Activated CD4-positive, alpha-beta T cell treated with anti-CD3 and anti-CD28 coated beads, Interleukin-10, Interleukin-2, amounts not matched to agents 100 ng/mL and 50 ng/mL, durations not matched to agents 16 hours and 8 hours (primary cell): ENCODE data around the gene ELFN2.

Experiments used
- DNase-seq: peaks from one replicate; pipeline ENCODE4 v3.0.0-alpha.2; 2020

The ELFN2 gene

GRCh38 chr22:37426706-37427134, 559 bp downstream of the ELFN2 start:
- no peak for DNase-seq

DNA sequence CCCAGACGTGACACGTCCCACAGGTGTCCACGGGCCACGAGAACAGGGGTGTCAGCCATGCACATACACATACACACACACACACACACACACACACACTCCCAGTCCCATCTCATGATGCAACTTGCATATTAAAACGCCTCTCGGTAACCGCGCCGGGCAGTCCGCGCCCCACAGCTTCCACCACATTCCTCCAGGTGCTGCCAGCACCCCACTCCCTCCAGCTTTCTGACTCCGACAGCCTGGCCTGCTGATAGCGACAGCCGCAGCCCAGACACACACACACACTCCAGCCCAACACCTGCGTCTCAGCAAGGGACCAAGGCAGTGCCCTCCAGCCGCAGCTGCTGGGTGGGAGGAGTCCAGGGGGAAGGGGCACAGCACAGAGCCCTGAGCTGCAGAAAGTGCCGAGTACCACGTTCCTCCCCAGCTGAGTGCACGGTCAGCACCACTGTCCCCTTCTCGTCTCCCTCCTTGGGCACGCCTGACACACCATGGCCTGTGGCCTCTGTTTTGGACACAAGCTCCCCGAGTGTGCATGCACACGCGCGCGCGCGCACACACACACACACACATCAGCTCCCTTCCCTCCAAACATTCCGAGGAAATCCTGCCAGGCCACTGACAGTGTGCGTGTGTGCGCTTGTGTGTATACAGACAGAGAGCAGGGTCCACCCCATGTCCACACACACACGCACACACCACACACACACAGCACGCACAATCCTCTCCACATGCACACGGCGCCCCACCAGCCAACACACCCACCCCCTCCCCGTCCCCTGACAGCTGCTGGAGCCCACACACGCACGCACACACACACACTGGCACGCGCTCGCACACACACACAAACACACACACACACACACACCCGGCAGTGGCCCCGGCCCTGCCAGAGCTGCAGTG, 1.2 kb downstream of the ELFN2 start:
- no peak for DNase-seq

GRCh38 chr22:37425369-37425768, 1.9 kb downstream of the ELFN2 start:
- no peak for DNase-seq

DNA sequence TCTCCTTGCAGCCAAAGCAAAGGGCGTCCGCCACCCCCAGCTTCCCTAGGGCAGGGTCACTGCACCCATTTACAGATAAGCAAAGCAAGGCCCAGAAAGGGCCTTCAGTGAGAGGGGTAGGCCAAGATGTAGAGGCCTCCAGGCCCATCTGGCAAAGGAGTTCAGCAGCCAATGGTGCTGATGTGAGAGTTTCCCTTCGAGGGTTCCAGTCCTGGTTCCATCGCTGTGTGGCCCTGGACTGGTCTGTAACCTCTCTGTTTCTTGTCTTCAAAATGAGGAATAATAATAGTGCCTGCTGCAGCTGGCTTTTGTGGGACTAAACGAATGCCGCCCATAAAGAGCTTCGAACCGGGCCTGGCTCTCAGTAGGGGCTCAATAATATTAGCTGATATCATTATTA, 4.0 kb downstream of the ELFN2 start:
- no peak for DNase-seq

GRCh38 chr22:37421468-37421877, 5.8 kb downstream of the ELFN2 start:
- DNase-seq, result no peak

GRCh38 chr22:37420686-37421467, 6.4 kb downstream of the ELFN2 start:
- DNase-seq, result no peak

GRCh38 chr22:37419969-37420685, 7.2 kb downstream of the ELFN2 start:
- peak; percentile 41 for DNase-seq

- no peak for DNase-seq
These were observed 7.8 kb downstream of the ELFN2 start for GRCh38 chr22:37419370-37419968.

DNA sequence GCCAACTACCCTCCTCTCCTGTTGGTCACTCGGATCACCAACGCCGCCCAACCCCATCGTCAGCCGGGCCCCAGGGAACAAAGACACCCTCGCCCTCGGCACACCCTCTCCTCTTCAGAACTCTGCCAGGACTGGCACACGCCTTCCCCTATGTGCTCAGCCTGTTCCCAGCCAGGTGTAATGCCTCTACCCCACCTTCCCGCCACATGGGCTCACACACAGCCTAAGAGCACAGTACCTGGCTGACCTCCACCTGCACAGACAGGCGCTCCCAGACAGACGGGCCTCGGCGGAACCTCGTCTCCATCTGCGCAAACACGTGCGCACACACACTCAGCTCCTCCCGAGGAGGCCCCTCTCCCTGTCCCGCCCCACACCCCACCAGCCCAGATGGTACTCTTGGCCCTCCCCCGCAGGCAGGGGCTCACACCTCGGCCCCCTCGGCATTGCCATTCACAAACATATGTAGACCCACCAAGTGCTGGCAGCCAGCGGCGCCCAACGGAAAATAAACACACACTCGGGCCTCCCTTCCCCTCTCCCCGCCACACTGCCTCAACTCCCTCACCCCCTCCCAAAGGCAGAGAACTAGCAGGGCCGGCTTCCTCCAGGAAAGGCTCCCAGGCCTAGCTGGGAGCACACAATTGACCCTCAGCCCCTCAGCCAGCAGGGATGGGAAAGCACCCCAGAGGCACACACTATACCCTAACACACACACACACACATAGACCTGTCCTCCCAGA, 8.5 kb downstream of the ELFN2 start:
- no peak for DNase-seq

- no peak for DNase-seq
These were observed 9.5 kb downstream of the ELFN2 start for GRCh38 chr22:37417677-37418348.

DNA sequence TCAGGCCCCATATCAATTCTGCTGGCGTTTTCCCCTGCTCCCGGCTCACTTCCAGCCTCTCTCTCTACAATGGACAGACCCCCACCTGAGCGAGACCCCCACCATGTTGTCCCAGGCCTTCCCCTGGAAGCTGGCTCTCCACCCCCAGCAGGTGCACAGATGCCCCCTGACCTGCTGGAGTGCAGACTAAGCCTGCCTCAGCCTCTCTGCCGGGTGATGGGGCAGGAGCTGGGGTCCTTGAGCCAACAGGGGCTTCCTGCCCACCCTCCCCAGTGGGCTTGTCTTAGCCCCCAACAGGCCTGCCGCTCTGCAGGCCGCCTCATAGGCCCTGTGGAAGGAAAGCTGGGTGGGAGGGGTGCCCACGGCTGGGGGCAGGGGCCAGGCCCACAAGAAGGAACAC, 10.0 kb downstream of the ELFN2 start:
- no peak for DNase-seq

DNA sequence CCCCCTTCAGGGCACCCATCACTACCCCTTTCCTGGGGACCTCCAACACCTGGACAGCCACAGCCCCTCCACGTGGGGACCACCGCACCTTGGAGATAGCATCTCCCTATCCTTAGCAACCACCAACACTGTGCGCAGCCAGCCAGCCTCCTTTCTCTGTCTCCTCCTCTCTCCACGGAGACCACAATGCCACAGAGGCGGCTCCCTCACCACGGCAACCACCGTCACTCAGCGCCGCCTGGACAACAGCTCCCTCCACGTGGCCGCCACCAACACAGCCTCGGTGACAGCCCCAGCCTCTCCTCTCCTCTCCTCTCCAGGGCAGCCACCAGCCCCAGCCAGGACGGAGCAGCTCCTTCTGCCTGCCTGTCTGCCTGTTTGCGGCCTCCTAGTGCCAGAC, 10.5 kb downstream of the ELFN2 start:
- peak; percentile 43 for DNase-seq

GRCh38 chr22:37416389-37416788, 10.9 kb downstream of the ELFN2 start:
- no peak for DNase-seq

DNA sequence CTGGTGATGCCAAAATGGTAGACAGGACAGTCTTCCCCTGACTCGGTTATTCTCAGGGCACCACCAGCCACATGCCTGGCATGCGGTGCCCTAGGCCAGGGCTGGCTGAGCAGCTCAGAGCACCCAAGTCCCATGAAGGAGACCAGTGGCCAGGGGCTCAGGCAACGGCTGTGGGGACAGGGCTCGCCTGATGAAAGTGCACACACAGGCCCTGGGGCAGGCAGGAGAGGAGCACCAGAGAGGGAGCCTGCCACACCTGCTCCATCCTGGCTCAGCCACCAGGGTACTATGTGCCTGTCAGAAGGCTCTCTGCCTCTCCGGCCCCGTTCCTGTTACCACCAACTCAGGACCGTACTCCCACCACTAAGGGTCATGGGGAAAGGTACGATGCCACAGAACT, 12.1 kb downstream of the ELFN2 start:
- DNase-seq, result no peak

DNA sequence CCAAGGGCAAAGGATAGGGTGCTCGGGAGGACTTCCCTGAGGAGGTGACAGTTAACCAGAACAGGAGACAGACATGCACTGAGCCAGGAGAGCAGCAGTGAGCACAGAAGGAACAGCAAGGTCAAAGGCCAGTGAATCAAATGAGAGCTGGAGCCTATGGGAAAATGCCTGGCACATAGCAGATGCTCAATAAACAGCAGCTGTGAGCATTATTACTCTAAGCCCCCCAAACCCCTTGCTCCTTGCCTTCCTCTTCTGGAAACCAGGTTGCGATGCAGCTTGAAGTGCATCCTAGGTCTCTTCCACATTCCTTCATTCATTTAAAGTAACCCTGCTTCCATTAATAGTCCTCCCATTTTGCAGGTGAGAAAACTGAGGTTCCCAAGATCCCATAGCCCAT, 13.0 kb downstream of the ELFN2 start:
- no peak for DNase-seq

GRCh38 chr22:37413546-37413945, 13.7 kb downstream of the ELFN2 start:
- DNase-seq, result no peak

- no peak for DNase-seq
These were observed 14.6 kb downstream of the ELFN2 start for GRCh38 chr22:37412495-37413250.

DNA sequence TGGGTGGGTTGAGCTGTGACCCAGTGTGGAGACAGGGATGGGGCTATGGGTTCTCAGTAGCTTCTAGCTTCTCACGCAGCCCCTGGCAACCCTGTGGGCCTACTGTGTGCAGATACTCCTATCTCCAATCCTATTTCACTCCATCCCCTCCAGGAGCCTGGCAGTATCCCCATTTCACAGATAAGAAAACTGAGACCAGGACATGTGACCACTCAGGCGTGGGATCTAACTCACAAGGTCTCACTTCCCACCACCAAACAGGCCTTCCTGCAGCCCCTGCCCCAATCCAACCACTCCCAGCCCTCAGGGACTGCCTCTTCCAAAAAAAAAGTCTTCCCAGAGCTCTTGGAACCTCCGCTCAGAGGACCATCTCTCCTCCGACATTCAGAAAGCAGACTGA, 15.6 kb downstream of the ELFN2 start:
- DNase-seq, result no peak

DNA sequence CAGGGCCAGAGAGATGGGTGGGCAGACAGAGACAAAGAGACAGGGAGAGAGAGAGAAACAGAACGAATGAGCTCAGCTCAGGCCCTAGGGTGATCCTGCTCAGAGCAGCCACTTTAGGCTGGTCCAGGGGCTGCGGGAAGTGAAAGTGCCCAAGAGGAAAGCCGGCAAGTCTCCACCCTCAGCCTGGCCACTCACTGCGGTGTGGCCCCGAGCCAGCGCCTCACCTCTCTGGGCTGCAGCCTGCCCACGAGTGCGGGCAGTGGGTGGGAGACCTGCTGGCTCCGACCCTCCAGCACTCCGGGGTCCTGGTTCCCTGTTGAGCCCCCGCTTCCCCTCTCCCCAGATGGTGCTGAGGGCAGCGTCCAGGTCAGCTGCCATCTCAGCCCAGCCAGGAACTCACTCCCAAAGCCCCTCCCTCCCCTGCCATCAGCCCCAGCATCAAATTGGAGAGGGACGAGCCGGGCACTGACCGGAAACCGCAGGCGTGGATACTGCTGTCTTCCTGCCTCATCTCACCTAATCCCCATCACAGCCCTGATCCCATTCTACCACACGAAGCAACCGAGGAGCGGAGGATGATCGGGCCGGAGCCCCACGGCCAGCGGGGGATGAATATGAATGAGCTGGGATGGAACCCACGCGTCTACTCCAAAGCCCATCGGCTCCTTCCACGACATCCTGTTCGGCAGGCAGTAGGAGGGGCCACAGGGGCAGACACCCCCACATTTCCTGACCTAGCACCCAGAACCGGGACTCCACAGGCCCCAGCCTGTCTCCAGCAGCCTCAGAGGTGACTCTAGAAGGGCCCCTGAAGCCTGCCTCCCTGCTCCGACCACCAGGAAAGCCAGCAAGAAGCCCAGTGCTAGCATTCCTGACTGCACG, 16.9 kb downstream of the ELFN2 start:
- DNase-seq, result no peak
